Measurements from ENCODE around the gene ARL8A.

Gene ARL8A

GRCh38 chr1:202106340-202107254 is 37.9 kb downstream of the ARL8A start:
- no peak for DNase-seq (ENCODE audit: low spot score)
- in situ Hi-C loops (cut with MboI; ENCODE audit: low pct_unique_long_range_greater_than_20kb, low sequenced_read_pairs, unreplicated experiment): no loop called here
- TF ChIP-seq CTCF (IDR thresholded peaks at IDR 0.05; ENCODE audit: extremely low read depth, insufficient read depth, missing control alignments): no peak

GRCh38 chr1:202105571-202106339 is 38.8 kb downstream of the ARL8A start:
- in situ Hi-C loops (cut with MboI; ENCODE audit: low pct_unique_long_range_greater_than_20kb, low sequenced_read_pairs, unreplicated experiment): no loop called here
- no peak for TF ChIP-seq CTCF (IDR thresholded peaks at IDR 0.05; ENCODE audit: extremely low read depth, insufficient read depth, missing control alignments)
- no peak for DNase-seq (ENCODE audit: low spot score)

- DNase-seq (ENCODE audit: low spot score): no peak
- no peak for TF ChIP-seq CTCF (IDR thresholded peaks at IDR 0.05; ENCODE audit: extremely low read depth, insufficient read depth, missing control alignments)
- in situ Hi-C loops (cut with MboI; ENCODE audit: low pct_unique_long_range_greater_than_20kb, low sequenced_read_pairs, unreplicated experiment): no loop called here
Measured at GRCh38 chr1:202104073-202104472, 40.5 kb downstream of the ARL8A start.

GRCh38 chr1:202101184-202101583 is 43.4 kb downstream of the ARL8A start:
- no peak for DNase-seq (ENCODE audit: low spot score)
- no peak for TF ChIP-seq CTCF (IDR thresholded peaks at IDR 0.05; ENCODE audit: extremely low read depth, insufficient read depth, missing control alignments)
- in situ Hi-C loops (cut with MboI; ENCODE audit: low pct_unique_long_range_greater_than_20kb, low sequenced_read_pairs, unreplicated experiment): no loop called here

GRCh38 chr1:202093858-202094257 is 50.7 kb downstream of the ARL8A start:
- in situ Hi-C loops (cut with MboI; ENCODE audit: low pct_unique_long_range_greater_than_20kb, low sequenced_read_pairs, unreplicated experiment): no loop called here
- no peak for DNase-seq (ENCODE audit: low spot score)
- TF ChIP-seq CTCF (IDR thresholded peaks at IDR 0.05; ENCODE audit: extremely low read depth, insufficient read depth, missing control alignments): no peak

GRCh38 chr1:202090994-202091393 is 53.5 kb downstream of the ARL8A start:
- in situ Hi-C loops (cut with MboI; ENCODE audit: low pct_unique_long_range_greater_than_20kb, low sequenced_read_pairs, unreplicated experiment): no loop called here
- DNase-seq (ENCODE audit: low spot score): no peak
- no peak for TF ChIP-seq CTCF (IDR thresholded peaks at IDR 0.05; ENCODE audit: extremely low read depth, insufficient read depth, missing control alignments)
